Ammon's horn (tissue), 1 donor: ENCODE measurements around the gene ATG3.
"Not testable (repeated sequence)": the region's sequence is repeated elsewhere in the genome, so short reads cannot be mapped to it uniquely, and the experiment has no call there.

Experiments
- DNase-seq: peaks from one replicate; pipeline ENCODE4 v3.0.0-alpha.2; 2016; ENCODE audit warnings: low spot score

The ATG3 gene

DNA sequence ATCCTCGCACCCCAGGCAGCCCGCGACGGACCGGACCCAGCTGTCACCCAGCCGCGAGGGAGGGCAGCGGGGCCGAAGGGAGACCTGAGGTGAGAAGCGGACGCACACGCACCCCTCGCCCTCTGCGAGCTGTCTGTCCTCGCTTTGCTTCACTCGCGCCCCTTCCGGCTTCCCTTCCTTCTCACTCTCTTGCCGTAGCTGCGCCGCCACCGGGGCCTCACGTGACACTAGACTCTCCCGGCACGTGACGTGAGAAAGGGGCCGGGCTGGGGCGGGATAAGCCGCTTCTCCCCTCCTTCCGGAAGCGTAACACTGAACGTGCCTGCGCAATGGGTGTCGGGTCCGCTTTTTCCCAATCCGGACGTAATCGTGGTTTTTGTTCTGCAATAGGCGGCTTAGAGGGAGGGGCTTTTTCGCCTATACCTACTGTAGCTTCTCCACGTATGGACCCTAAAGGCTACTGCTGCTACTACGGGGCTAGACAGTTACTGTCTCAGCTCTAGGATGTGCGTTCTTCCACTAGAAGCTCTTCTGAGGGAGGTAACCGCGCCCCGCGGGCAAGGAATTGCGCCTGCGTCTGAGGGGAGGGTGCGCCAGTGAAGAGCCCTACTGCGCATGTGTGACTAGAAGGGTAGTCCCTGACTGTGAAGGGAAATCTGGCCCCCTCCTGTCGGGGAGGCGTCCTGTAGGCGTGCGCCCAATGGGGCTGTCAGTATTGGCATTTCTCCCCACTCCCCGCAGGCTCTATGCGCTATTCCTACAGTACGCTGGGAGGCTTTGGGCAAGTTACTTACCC lies at the start of gene ATG3, which contains the start of gene SLC35A5:
Gene ATG3, minus strand, starts transcription at position 229 of the 796 bp plus-strand sequence. CDS start 434 bp downstream, outside the sequence.
Gene SLC35A5, plus strand, starts transcription at position 312 of the 796 bp plus-strand sequence. CDS start 1,359 bp downstream, outside the sequence.
- DNase-seq = peak; percentile 98

DNA sequence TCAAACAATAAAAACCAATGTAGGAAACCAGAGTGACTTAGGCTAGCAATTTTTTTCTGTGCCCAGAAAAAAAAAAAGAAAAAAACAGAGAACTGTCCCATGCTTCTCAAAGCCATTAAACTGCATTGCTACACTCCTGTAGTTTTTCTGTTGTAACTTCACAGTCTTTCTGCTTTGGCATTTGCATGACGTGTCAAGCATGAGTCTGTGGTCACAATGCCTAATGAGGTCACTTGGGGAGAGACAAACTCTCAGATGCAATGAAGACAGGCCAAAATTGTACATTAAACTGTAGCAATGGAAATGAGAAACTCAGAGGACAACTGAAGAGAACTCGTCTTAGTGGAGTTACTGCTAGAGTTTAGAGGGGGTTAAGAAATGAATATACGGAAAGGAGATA lies 48.4 kb upstream of the ATG3 start:
- no peak for DNase-seq

DNA sequence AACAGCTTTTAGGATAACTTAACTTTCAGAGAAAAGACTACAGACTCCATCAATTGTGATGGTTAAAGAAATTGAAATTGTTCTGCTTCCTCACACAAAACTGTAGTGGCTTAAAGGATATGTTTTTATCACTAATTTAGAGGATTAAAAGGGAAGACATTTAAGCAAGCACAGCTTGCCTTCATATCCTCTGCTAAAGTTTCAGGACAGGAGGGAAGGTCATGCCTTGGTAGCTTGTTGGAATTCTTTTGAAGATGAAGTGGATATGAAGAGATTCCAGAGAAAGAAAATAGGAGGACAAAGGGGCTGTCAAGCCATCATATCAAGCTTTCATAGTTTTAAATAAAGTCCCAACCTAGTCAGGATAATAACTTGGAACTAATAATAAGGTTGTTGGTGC lies 46.1 kb upstream of the ATG3 start:
- DNase-seq = no peak

DNA sequence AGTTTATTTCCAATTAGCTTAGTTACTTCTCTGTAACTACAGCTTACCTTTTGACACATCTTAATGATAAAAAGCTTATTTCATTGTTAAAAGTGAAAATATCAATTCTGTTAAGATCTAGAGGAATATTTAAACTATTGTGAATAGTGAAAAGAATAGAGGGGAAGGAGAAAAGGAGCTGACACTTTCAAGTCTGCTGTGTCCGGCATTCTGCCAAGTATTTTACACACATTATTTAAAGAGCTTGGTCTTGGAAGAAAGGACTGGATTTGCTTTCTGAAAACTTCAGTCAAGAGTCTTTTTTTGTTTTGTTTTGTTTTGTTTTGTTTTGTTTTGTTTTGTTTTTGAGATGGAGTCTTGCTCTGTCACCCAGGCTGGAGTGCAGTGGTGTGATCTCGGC lies 44.3 kb upstream of the ATG3 start:
- DNase-seq = no peak

DNA sequence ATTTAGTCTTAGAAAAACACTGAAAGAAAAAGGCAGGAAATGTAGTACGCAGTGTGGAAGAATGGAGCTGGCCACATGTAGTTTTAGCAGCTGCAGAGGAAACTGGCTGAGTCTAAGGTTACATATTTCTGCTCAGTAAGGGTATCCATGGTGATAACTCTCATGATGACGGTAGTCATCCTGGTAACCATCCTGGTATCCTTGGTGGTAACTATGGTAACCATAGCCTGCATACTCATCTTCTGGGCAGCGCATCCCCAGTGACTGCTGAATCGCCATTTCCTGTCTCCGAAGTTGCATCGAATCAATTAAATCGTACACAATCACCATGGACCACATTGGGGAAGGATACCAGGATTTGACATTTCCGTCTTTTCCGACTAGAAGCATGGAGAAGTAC lies 43.5 kb upstream of the ATG3 start:
- DNase-seq = peak; percentile 79

DNA sequence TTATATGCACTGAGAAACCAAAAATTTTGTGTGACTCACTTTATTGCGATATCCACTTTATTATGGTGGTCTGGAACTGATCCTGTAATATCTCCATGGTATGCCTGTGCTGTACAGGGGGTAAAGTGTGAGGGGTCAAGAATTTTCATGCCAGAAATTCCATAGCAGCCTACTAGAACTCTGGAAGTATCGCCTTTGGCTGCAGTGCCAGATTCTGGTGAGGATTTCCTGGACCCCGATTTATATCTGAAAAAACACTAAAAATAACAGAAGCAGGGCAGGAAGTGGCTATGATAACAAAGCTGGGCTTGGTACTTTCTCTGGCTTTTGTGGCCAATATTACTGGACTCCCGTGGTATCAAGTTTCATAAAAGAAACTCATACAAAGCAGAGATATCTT lies 42.8 kb upstream of the ATG3 start:
- no peak for DNase-seq

DNA sequence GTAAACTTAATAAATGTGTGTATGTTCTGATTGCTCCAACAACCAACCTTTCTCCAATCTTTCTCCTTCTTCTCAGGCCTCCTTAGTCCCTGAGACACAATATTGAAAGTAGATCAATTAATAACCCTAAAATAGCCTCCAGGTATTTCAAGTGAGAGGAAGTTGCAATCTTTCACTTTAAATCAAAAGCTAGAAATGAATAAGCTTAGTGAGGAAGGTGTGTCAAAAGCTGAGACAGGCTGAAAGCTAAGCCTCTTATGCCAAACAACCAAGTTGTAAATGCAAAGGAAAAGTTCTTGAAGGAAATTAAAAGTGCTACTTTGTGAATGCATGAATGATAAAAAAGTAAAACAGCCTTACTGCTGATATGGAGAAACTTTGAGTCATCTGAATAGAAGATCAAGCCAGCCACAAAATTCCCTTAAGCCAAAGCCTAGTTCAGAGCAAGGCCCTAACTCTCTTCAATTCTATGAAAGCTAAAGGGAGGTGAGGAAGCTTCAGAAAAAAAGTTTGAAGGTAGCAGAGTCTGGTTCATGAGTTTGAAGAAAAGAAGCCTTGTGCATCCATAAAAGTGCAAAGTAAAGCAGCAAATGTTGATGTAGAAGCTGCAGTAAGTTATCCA lies 40.6 kb upstream of the ATG3 start:
- no peak for DNase-seq

DNA sequence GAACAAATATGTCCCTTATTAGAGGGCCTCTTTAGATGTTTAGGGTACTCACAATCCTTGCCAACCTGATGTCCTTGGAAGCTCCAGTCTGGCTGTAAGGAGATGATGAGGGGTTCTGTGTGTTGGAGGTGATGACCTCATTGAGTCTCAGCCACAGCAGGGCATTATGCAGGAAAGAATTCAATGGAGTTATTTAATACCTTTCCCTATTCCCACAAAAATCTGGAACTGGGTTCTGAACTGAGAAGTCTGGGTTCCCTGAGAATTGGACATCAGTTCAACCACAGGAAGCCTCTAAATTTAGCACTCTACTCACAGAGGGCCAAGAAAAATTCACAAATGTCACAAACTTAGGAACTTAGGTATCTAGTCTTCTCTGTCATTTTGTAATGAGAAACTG lies 37.0 kb upstream of the ATG3 start:
- no peak for DNase-seq

DNA sequence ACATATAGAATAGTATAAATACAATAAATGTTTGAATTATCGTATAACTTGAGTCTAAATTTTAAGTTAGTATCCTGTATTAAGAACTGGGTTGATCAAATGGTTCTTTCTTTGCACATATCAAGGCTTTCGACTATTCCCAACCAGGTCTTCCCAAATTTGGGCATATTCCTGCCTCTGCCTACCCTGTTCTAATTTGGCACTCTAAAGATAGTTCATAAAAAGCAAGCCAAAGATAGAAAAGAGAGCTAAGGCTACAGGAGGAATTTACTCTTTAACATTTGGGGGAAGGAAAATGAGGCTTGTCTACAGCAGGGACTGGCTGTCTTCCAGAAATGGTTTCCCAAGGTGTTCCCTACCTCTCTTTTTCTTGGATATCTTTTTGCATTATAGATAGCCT lies 36.2 kb upstream of the ATG3 start:
- no peak for DNase-seq

DNA sequence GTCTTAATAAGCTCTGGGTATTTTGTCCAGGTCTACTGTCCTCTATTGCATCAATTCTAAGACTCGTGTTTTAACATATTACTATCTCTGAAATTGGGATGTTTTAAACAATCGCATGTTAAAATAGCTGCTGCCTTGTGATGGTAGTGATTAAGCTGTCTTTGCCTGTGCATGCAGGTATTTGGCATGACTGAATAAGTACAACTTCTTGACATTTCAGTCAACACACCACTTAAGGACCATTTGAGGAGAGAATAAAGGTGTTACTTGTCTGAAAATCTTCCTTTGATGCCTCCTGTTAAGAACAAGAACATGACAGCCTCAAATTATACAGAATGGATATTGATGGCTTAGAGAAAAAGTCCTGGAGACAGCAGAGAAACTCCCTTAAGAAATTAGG lies 33.1 kb upstream of the ATG3 start:
- DNase-seq = no peak

DNA sequence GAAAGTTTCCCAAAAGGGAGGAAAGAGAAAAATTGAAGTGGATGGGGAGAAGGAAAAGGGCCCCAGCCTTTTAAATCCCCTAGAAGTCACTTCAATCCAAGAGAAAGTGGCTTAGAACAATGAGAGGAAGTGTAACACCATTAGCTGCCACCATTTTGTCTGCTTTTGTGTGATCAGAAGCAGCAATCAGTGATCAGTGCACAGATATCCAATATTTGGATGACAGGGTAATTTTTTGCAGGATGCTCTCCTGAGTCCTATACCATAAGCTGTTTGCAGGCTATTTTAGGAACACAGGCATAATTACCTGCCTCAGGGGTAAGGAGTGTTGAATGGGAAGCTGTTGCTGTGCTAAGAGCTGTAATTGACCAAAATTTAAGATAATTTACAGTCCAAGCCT lies 31.5 kb upstream of the ATG3 start:
- no peak for DNase-seq

DNA sequence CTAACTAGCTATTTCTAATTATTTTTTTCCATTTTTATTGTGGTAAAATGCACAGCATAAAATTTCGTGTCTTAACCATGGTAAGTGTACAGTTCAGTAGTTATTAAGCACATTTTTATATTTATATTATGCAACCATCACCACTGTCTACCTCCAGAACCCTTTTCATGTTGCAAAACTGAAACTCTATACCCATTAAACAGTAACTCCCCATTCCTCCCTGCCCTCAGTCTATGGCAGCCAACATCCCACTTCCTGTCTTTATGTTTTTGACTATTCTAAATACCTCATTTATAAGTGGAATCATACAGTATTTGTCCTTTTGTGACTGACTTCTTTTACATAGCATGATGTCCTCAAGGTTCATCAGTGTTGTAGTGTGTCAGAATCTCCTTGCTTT lies 25.6 kb upstream of the ATG3 start:
- no peak for DNase-seq

DNA sequence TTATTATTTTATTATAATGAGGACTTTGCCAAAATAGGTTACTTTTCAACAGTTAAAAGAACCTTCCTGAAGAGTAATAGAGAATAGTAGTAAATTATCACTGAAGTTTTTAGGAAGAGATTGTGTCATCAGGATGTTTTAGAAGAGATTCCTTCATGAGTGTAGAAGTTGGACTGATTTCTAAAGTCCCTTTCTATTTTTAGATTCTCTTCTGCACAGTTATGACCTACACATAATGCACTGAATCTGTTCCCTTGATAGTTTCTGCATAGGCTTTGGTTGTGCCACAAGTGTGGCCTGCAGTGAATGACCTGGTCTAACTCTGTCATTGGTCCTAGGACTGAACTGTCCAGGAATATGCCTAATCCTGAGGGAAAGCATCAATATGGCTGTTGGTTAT lies 24.0 kb upstream of the ATG3 start:
- no peak for DNase-seq

DNA sequence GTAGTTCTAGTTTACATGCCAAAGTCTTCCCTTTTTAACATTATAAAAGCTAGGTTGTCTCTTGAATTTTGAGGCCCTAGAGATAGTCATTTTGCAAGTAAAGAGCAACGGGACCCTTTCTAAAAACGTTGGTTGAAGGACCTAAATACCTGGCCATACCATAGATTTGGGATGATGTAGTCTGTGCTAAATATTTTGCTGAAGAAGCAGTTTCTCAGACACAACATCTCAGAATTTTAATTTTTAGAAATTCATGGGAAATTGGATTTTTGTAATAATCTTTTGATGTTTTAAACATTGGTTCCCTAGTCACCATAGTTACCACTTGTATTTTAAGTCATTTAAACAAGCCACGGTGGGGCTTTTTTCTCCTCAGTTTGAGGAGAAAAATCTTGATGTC lies 21.3 kb upstream of the ATG3 start:
- DNase-seq = no peak

DNA sequence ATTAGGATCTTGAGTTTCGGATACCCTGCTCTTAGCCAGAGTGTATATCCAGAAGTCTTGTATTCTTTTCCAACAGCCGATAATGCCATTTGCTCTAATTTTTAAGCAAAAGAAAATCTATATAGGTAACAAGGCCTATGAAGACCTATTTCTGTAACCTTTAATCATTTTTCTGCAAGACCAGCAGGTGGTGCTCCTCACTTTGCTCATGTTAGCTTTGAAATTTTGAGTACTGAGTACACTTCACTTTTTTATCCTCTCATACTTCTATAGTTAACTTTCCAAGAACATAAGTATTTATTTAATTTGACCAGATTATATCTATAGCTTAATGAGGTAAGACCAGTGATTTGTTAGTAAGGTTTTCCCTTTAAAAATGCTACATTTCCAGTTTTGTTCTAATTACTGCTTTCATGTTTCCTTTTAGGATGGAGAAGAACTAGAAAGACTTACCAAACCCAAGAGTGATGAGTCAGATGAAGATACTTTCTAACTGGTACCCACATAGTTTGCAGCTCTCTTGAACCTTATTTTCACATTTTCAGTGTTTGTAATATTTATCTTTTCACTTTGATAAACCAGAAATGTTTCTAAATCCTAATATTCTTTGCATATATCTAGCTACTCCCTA lies 20.6 kb upstream of the ATG3 start:
- peak; percentile 75 for DNase-seq

DNA sequence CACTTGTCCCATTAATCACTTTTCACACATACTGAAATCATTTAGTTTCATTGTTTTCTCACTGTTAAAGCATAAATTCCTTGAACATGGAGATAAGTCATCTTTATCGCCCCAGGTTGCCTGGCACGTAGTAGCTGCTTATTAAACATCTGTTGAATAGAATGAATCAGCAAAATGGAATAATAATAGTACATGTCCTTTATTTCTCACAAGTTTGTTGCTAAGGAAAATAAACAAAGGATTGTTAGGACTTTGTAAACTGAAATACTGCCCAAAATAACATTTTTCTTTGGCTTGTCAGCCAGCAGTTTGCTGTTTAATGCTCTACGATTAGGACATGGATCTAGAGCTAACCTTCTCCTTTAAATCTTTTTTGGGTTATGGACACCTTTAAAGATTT lies 17.9 kb upstream of the ATG3 start:
- no peak for DNase-seq

DNA sequence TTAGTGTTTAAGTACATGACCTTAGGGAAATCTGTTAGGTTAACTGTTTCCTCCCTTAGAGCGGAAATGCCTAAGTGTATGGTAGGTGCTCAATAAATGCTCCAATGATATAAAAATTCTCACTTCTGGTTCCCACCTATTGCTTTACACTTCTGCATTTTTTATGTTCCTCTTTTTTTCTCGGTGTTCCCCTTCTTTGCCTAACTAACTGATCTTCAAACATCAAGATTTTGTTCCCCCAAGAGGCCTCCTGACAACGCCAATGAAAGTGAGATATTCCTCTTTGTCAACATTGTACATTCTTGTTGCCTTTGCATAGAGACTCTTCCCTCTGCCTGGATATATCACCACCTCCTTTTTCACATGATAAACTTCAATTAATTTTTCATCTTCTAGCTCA lies 17.5 kb upstream of the ATG3 start:
- peak; percentile 6 for DNase-seq

DNA sequence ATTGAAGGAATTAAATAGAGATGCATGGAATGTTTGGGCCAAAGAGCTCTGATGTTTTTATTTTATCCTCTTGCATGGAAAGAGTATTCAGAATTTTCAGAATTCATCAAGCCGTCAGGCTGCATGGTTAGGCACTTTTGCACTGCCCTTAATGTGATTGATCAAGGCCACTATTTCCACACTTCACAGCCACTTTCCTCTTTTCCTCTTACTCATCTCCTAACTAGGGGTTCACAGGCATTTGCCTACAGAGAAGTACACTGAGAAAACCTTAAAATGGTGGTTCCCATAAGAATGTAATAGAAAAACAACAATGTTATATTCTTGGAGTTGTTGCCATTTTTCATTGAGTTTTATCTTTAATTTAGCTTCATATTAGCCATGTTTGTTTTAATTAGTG lies 10.9 kb upstream of the ATG3 start:
- DNase-seq = no peak

DNA sequence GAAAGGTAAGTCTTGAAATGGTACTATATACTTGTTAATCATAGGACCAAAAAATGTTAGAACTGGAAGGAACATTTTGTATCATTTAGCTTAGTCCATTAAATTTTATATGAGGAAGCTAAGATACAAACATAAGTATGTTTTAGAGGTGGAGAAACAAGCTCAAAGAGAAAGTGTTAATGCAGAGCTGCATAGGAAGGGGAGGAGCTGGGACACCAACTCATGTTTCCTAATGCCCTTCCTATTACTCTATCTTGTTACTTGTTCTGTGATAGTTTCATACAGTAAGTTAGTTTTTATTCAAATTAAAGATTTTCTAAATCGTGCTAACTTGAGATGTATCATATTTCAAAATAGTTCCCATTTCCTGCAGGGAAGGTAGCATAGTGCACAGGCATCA lies 7.5 kb upstream of the ATG3 start:
- DNase-seq = no peak

DNA sequence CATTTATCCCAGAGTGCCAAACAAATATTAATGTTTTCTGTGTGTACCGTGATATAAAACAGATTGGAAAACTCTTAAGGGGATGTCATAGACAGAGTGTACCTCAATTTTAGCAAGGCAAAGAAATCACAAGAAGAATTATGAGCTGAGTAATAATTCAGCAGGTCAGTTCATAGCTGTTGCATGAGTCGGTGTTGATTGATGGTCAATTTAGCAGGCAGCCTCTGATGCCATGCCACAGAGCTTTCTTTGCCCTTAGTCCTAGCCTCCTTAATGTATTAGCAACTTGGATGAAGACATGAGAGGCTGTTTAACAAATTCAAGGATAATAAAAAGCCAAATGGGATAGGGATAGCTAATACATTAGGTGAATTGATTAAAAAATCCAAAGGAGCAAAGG lies 6.9 kb upstream of the ATG3 start:
- DNase-seq = no peak

DNA sequence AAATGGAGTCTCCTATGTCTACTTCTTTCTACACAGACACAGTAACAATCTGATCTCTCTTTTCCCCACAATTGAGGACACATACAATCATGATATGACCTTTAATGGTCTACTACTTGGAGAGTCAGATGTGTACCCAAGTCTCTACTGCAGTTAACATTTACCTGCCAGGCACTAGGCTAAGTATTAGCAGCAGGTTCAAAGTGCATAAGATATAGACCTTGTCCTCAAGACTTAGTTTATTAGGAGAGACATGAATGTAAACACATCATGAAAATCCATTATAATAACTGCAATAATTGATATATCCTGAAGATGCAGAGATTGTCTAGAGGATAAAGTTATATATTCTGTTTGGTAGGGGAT lies 3.2 kb upstream of the ATG3 start:
- DNase-seq = no peak

DNA sequence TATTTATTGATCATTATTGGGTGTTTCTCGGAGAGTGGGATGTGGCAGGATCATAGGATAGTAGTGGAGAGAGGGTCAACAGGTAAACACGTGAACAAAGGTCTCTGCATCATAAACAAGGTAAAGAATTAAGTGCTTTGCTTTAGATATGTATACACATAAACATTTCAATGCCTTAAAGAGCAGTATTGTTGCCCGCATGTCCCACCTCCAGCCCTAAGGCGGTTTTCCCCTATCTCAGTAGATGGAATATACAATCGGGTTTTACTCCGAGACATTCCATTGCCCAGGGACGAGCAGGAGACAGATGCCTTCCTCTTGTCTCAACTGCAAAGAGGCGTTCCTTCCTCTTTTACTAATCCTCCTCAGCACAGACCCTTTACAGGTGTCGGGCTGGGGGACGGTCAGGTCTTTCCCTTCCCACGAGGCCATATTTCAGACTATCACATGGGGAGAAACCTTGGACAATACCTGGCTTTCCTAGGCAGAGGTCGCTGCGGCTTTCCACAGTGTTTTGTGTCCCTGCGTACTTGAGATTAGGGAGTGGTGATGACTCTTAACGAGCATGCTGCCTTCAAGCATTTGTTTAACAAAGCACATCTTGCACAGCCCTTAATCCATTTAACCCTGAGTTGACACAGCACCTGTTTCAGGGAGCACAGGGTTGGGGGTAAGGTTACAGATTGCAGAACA lies 2.6 kb upstream of the ATG3 start:
- DNase-seq = not testable (repeated sequence)

DNA sequence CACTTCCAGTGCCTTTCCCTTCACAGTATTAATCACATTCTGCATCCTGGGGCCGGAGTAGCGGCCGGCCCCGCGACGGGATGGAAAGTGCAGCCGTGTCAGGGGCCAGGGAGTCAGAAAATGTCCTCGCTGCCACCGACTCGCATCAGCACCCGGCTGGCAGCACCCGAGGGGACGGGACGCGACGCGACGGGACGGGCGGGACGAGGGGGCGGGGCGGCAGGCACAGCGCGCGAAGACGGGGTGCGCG lies 353 bp downstream of the ATG3 start:
- no peak for DNase-seq
